ENCODE data around the gene TGM1. TPM values are rescaled to one million over a fixed set of nuclear protein-coding genes. Genes with fewer than 3 reads are reported as not detected.

Gene TGM1
- total and polyA plus RNA-seq, 5 donors from 2014 or later = 4.0 TPM; not detected in 4

DNA sequence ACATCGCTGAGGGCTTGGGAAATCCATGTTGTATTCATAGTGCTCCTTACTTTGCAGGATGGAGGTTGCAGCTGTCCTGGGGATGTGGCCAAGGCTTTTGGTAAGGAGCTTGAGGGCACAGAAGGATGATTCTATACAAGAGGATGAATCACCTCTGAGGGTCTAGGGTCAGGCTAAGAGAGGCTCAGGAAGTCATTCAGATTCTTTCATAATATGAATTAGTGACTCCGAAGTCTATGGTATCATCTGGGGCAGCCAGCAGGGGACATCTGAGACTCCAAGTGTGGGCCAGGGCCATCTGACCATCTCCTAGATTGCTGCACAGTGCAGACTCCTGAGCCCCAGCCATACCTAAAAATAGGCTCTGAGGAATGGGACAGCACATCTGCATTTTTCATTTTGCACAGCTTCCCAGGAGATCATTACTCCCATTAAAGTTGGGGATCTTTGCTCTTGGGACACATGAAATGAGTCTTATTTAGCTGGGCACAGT is 25.5 kb downstream of the TGM1 start:
- Histone ChIP-seq H3K27ac (ENCODE audit: insufficient read depth, low read length, poor library complexity, severe bottlenecking) (no peak overlapping the region), H3K9me3 (ENCODE audit: control insufficient read depth in 2 of 2, low read length in 2 of 2) (no peaks in the 10 kb centered on the region), H3K27me3 (ENCODE audit: control insufficient read depth, insufficient read depth, low read length) (no peaks in the 10 kb centered on the region), H3K4me3 (ENCODE audit: low read depth, low read length) (no peak overlapping the region), H3K36me3 (ENCODE audit: control insufficient read depth, insufficient read depth, low read length) (peaks cover 64% of the 10 kb centered on the region), H3K4me1 (ENCODE audit: control insufficient read depth, insufficient read depth, low read length, poor library complexity, severe bottlenecking) (peaks cover 45% of the 10 kb centered on the region)
- H3K4me1 Mint-ChIP-seq = peaks cover 14 to 96% (median 74%) of the 10 kb centered on the region in 4 donors
- no peaks in the 10 kb centered on the region for H3K9me3 Mint-ChIP-seq
- DNase-seq (no peak), ATAC-seq (ENCODE audit: low read depth in 2 of 2) (no peak)
- peaks cover 4% of the 10 kb centered on the region for H3K27me3 Mint-ChIP-seq
- H3K4me3 Mint-ChIP-seq = peak overlapping the region in 3 of 4 donors; percentile 13 to 89 (median 21)
- peak overlapping the region in 1 of 3 donors; percentile 65 for H3K27ac Mint-ChIP-seq
- H3K36me3 Mint-ChIP-seq = peaks cover 41% of the 10 kb centered on the region

DNA sequence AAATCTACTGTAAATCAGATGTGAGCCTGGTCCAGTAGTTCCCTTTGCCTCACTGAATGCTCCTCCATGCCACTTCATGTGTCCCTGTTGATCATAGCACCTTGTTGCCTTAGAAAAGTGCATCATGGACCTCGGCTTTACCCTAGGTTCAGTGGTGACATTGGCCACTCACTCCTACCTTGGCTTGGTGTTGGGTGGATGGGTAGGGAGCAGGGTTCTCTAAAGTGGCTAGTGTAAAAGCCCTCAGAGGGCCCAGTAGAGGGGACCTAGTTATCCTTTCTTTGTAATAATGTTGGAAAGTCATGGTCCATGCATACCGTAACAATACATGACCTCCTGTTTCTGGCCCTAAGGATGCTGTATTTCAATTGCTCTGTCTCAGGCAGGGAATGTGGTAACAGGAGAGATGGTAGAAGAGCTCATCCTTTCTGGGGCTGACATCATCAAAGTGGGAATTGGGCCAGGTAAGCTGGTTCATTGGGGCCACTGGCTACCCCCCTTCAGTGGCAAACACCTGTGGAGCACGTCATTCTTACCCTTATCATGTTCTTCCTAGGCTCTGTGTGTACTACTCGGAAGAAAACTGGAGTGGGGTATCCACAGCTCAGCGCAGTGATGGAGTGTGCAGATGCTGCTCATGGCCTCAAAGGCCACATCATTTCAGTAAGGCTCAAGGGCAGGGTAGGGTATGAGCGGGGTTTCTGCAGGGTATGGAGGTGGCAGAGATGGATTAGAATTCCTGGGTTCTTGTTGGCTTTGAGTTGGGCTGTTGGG is 26.1 kb downstream of the TGM1 start:
- Mint-ChIP-seq H3K4me3 (peak overlapping the region in 3 of 4 donors; percentile 13 to 89 (median 21)), H3K4me1 (peaks cover 14 to 94% (median 70%) of the 10 kb centered on the region in 4 donors), H3K27ac (peak overlapping the region in 2 of 3 donors; percentile 60 to 65), H3K36me3 (peaks cover 41% of the 10 kb centered on the region), H3K27me3 (no peaks in the 10 kb centered on the region), H3K9me3 (no peaks in the 10 kb centered on the region)
- Histone ChIP-seq H3K4me3 (ENCODE audit: low read depth, low read length) (no peak overlapping the region), H3K27me3 (ENCODE audit: control insufficient read depth, insufficient read depth, low read length) (no peaks in the 10 kb centered on the region), H3K9me3 (ENCODE audit: control insufficient read depth in 2 of 2, low read length in 2 of 2) (no peaks in the 10 kb centered on the region), H3K4me1 (ENCODE audit: control insufficient read depth, insufficient read depth, low read length, poor library complexity, severe bottlenecking) (peaks cover 46% of the 10 kb centered on the region), H3K27ac (ENCODE audit: insufficient read depth, low read length, poor library complexity, severe bottlenecking) (no peak overlapping the region), H3K36me3 (ENCODE audit: control insufficient read depth, insufficient read depth, low read length) (peaks cover 64% of the 10 kb centered on the region)
- ATAC-seq (ENCODE audit: low read depth in 2 of 2) (no peak), DNase-seq (no peak)

DNA sequence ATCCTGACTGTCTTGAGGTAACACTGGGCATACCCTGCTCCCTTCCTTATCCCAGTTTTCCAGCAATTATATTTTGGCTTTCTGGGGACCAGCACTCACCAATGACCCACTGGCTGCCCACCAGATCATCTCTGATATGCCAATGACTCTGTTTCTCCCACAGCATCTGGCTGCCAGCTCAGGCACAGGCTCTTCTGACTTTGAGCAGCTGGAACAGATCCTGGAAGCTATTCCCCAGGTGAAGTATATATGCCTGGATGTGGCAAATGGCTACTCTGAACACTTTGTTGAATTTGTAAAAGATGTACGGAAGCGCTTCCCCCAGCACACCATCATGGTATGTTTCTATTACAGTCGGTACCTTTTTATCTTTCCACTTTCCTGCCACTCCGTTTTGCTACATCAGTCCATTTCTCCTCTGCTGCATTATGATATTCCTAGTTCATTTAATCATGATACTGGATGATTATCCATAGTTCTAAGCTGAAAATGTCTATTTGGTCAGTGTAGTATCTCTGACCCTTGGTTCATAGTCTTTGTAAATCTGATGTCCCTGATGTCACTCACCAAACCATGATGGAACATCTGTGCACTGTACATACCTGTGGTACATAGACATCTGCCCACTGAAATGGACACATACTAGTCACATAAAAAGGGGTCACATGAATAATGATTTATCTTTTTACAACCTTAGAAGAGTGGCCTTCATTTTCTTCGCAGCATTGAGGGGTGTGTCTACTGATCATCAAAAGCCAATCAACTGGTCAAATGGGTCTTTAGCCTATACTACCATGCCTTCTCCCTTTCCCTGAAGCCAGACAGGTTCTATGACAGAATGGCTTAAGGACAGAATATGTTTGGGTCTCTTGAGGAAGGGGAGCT is 26.9 kb downstream of the TGM1 start:
- H3K36me3 Mint-ChIP-seq = peaks cover 41% of the 10 kb centered on the region
- DNase-seq = no peak
- peak overlapping the region; percentile 18 for H3K27ac ChIP-seq (ENCODE audit: insufficient read depth, low read length, poor library complexity, severe bottlenecking)
- peaks cover 46% of the 10 kb centered on the region for H3K4me1 ChIP-seq (ENCODE audit: control insufficient read depth, insufficient read depth, low read length, poor library complexity, severe bottlenecking)
- no peak for ATAC-seq (ENCODE audit: low read depth in 2 of 2)
- H3K36me3 ChIP-seq (ENCODE audit: control insufficient read depth, insufficient read depth, low read length) = peaks cover 62% of the 10 kb centered on the region
- H3K9me3 Mint-ChIP-seq = no peaks in the 10 kb centered on the region
- no peaks in the 10 kb centered on the region for H3K27me3 ChIP-seq (ENCODE audit: control insufficient read depth, insufficient read depth, low read length)
- H3K27me3 Mint-ChIP-seq = no peaks in the 10 kb centered on the region
- H3K9me3 ChIP-seq (ENCODE audit: control insufficient read depth in 2 of 2, low read length in 2 of 2) = no peaks in the 10 kb centered on the region
- H3K4me1 Mint-ChIP-seq = peaks cover 18 to 95% (median 73%) of the 10 kb centered on the region in 4 donors
- H3K27ac Mint-ChIP-seq = peak overlapping the region in 2 of 3 donors; percentile 82 to 86
- peak overlapping the region; percentile 3 to 89 (median 28) for H3K4me3 Mint-ChIP-seq
- no peak overlapping the region for H3K4me3 ChIP-seq (ENCODE audit: low read depth, low read length)

DNA sequence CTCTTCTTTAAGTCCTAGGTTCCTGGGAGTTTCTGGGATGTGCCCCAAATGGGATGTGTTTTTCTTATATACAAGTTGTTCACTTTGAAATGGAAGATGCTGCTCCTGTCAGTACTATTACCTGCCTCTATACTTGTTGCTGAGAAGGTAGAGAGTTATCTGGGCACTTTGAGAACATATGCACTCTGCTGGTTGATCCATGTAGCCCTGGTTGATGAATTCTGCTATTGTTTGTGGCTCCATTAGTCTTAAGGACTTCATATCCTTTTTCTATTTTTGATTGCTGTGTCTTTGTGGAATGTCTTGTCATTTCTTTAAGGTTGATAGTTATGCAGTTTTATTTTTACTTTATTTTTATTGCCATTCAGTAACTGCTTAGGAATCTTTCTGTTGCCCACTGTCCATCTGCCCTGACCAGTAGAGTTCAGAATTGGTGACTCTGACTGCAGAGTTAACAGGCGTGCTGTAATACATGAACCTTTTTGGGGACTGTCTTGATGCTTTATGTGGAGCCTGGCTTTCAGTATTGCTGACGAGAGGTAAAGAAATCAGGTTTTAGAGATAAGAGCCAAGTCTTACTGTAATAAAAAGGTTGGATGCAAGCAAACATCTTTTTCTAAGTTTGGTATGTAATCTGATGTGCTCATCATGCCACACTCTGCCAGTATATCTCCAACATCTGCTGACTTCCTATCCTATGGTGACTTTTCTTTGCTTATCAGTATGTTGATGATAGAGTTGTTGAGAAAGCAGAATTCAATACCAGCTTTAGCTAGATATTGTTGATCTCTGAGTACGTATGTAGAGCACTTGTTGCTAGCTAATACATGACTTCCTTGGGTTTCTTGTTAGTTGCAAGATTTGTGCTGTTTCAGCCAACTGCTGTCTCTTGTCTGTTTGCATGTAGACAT is 28.6 kb downstream of the TGM1 start:
- Histone ChIP-seq H3K36me3 (ENCODE audit: control insufficient read depth, insufficient read depth, low read length) (peaks cover 45% of the 10 kb centered on the region), H3K9me3 (ENCODE audit: control insufficient read depth in 2 of 2, low read length in 2 of 2) (no peaks in the 10 kb centered on the region), H3K27me3 (ENCODE audit: control insufficient read depth, insufficient read depth, low read length) (no peaks in the 10 kb centered on the region), H3K4me3 (ENCODE audit: low read depth, low read length) (peak overlapping the region; percentile 94), H3K4me1 (ENCODE audit: control insufficient read depth, insufficient read depth, low read length, poor library complexity, severe bottlenecking) (peaks cover 32% of the 10 kb centered on the region), H3K27ac (ENCODE audit: insufficient read depth, low read length, poor library complexity, severe bottlenecking) (peak overlapping the region; percentile 91)
- ATAC-seq (ENCODE audit: low read depth in 2 of 2) = no peak
- no peaks in the 10 kb centered on the region for H3K27me3 Mint-ChIP-seq
- peak overlapping the region; percentile 89 to 100 (median 94) for H3K4me3 Mint-ChIP-seq
- peak overlapping the region; percentile 20 to 86 (median 55) for H3K27ac Mint-ChIP-seq
- DNase-seq = no peak
- peaks cover 19 to 88% (median 59%) of the 10 kb centered on the region in 4 donors for H3K4me1 Mint-ChIP-seq
- H3K9me3 Mint-ChIP-seq = no peaks in the 10 kb centered on the region
- H3K36me3 Mint-ChIP-seq = peaks cover 29% of the 10 kb centered on the region

DNA sequence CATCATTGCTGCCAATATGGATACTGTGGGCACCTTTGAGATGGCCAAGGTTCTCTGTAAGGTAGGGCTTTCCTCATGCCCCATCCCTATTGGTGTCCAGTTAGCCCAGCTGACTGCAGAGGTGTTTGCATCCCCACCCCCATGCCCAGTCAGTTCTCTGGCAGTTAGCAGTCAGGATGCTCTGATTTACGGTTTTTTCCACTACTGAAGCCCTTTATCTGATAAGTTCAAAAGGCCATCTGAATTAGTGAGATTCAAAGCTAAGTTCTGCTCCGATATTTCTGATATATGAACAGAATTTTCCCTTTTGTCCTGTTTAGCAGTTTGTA is 29.5 kb downstream of the TGM1 start:
- Histone ChIP-seq H3K27me3 (ENCODE audit: control insufficient read depth, insufficient read depth, low read length) (no peaks in the 10 kb centered on the region), H3K27ac (ENCODE audit: insufficient read depth, low read length, poor library complexity, severe bottlenecking) (peak overlapping the region; percentile 91), H3K4me3 (ENCODE audit: low read depth, low read length) (peak overlapping the region; percentile 94), H3K4me1 (ENCODE audit: control insufficient read depth, insufficient read depth, low read length, poor library complexity, severe bottlenecking) (peaks cover 29% of the 10 kb centered on the region), H3K36me3 (ENCODE audit: control insufficient read depth, insufficient read depth, low read length) (peaks cover 38% of the 10 kb centered on the region), H3K9me3 (ENCODE audit: control insufficient read depth in 2 of 2, low read length in 2 of 2) (no peaks in the 10 kb centered on the region)
- no peaks in the 10 kb centered on the region for H3K9me3 Mint-ChIP-seq
- no peak for ATAC-seq (ENCODE audit: low read depth in 2 of 2)
- H3K27ac Mint-ChIP-seq = peak overlapping the region; percentile 38 to 94 (median 89)
- DNase-seq = no peak
- peak overlapping the region; percentile 89 to 100 (median 96) for H3K4me3 Mint-ChIP-seq
- peaks cover 29% of the 10 kb centered on the region for H3K36me3 Mint-ChIP-seq
- no peaks in the 10 kb centered on the region for H3K27me3 Mint-ChIP-seq
- peaks cover 14 to 85% (median 55%) of the 10 kb centered on the region in 4 donors for H3K4me1 Mint-ChIP-seq

DNA sequence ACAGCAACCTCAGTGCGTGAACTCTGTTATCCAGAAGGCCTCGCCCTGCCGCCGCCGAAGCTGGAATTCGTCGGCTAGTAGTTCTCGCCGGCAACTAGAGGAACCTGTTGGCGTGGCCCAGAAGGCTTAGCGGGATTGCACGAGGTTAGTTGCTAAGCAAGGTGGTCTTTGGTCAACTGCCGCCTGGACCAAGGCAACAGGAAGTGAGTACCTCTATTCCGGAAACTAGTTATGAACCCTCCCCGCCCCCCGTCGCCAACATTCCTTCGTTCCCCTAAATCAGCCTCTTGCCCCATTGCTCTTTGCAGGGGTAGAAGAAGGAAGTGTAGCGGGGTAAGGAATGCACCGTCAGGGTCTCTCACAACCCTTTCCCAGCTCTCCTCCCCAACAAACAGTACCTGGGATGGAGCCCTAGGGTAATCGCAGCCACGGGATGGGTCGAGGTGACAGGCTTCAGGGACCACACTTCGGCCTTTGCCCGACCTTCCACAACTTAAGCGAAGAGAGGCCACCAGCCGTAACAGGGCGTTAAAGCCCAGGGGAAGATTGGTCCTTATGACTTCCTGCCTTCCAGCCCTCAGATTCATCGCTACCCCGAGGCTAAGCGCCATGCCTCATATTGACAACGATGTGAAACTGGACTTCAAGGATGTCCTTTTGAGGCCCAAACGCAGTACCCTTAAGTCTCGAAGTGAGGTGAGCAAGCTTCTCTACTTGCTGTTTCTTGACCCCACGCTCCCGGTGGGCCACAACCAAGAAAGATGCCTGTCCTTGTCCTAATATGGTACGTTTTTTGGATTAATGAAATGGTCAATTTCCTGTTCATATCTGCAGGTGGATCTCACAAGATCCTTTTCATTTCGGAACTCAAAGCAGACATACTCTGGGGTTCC is 30.1 kb downstream of the TGM1 start, which contains the start of gene GMPR2:
GMPR2 (plus strand) TSS at position 285 of the 893 bp plus-strand sequence; CDS start at position 610, 325 bp downstream.
- Mint-ChIP-seq H3K27ac (peak within 1 kb of the TSS; percentile 89 to 94 (median 94)), H3K36me3 (peaks cover 24% of the 10 kb centered on the region), H3K9me3 (no peaks in the 10 kb centered on the region), H3K4me3 (peak within 1 kb of the TSS; percentile 89 to 100 (median 96)), H3K27me3 (no peaks in the 10 kb centered on the region), H3K4me1 (peaks cover 14 to 79% (median 50%) of the 10 kb centered on the region in 4 donors)
- Histone ChIP-seq H3K36me3 (ENCODE audit: control insufficient read depth, insufficient read depth, low read length) (peaks cover 32% of the 10 kb centered on the region), H3K9me3 (ENCODE audit: control insufficient read depth in 2 of 2, low read length in 2 of 2) (no peaks in the 10 kb centered on the region), H3K27ac (ENCODE audit: insufficient read depth, low read length, poor library complexity, severe bottlenecking) (peak within 1 kb of the TSS; percentile 91), H3K4me1 (ENCODE audit: control insufficient read depth, insufficient read depth, low read length, poor library complexity, severe bottlenecking) (peaks cover 29% of the 10 kb centered on the region), H3K27me3 (ENCODE audit: control insufficient read depth, insufficient read depth, low read length) (no peaks in the 10 kb centered on the region), H3K4me3 (ENCODE audit: low read depth, low read length) (peak within 1 kb of the TSS; percentile 94)
- peak; percentile 16 to 19 for ATAC-seq (ENCODE audit: low read depth in 2 of 2)
- DNase-seq = peak in 1 of 3 donors; percentile 52

Data from CD4-positive, CD25-positive, alpha-beta regulatory T cell (primary cell).